Bronchial epithelial cell (primary cell): Measurements from ENCODE around the gene ARSG. TPM values are rescaled to one million over a fixed set of nuclear protein-coding genes. Genes with fewer than 3 reads are reported as not detected.
"Not testable (repeated sequence)": the region's sequence is repeated elsewhere in the genome, so short reads cannot be mapped to it uniquely, and the experiment has no call there.

ENCODE experiments used
- DNase-seq: peaks from one replicate; pipeline ENCODE4 v3.0.0-alpha.2; 2010; ENCODE audit warnings: low read depth
- FAIRE-seq: peaks from 2 replicates; lab custom pipeline; 2011; peaks lifted over from hg19 to GRCh38; lab: Jason Lieb, UNC
- H3K27me3 ChIP-seq: 2 replicates; pipeline ENCODE4 v1.5.1; 2011; ENCODE audit warnings: low read length; ENCODE audit not compliant: control insufficient read depth, insufficient read depth
- H3K36me3 ChIP-seq: 2 replicates; pipeline ENCODE4 v1.5.1; 2011; ENCODE audit warnings: low read length; ENCODE audit not compliant: control insufficient read depth, insufficient read depth
- H3K4me3 ChIP-seq: 2 replicates; pipeline ENCODE4 v1.5.1; 2011; ENCODE audit warnings: mild to moderate bottlenecking, low read depth, low read length, control low read depth
- CTCF ChIP-seq: IDR thresholded peaks from 2 replicates; pipeline ENCODE4 v1.5.1; 2011; ENCODE audit warnings: mild to moderate bottlenecking, moderate library complexity, low read length, control low read depth, inconsistent platforms; ENCODE audit not compliant: insufficient read depth, severe bottlenecking
- total RNA-seq: library from RNA; depleted of rRNA; stranded (reverse); fragments of >200 nt; gene quantifications from 2 replicates; pipeline ENCODE4 v1.2.1, GENCODE V29; 2014

Gene ARSG
- total RNA-seq, 1 donor from 2014 or later = 0.79 TPM

GRCh38 chr17:68307443-68307842 lies 16.1 kb downstream of the ARSG start:
- FAIRE-seq (no peak), DNase-seq (no peak)
- Histone ChIP-seq H3K36me3 (no peaks in the 10 kb centered on the region), H3K27me3 (no peaks in the 10 kb centered on the region), H3K4me3 (no peak overlapping the region)
- TF ChIP-seq CTCF = no peak

DNA sequence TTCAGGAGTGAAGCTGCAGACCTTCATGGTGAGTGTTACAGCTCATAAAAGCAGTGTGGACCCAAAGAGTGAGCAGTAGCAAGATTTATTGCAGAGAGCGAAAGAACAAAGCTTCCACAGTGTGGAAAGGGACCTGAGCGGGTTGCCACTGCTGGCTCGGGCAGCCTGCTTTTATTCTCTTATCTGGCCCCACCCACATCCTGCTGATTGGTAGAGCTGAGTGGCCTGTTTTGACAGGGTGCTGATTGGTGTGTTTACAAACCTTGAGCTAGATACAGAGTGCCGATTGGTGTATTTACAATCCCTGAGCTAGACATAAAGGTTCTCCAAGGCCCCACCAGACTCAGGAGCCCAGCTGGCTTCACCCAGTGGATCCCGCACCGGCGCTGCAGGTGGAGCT lies 17.2 kb downstream of the ARSG start:
- not testable (repeated sequence) for H3K4me3 ChIP-seq, H3K27me3 ChIP-seq, FAIRE-seq, DNase-seq, H3K36me3 ChIP-seq

DNA sequence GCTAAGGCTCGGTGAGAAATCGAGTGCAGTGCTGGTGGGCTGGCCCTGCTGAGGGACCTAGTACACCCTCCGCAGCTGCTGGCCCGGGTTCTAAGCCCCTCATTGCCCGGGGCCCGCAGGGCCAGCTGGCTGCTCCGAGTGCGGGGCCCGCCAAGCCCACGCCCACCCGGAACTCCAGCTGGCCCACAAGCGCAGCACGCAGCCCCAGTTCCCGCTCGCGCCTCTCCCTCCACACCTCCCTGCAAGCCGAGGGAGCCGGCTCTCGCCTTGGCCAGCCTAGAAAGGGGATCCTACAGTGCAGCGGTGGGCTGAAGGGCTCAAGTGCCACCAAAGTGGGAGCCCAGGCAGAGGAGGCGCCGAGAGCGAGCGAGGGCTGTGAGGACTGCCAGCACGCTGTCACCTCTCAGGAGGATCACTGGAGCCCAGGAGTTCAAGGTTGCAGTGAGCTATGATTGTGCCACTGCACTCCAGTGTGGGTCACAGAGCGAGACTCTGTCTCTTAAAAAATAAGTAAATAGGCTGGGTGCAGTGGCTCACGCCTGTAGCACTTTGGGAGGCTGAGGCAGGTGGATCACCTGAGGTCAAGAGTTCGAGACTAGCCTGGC lies 17.9 kb downstream of the ARSG start:
- DNase-seq, H3K36me3 ChIP-seq, H3K4me3 ChIP-seq, H3K27me3 ChIP-seq, FAIRE-seq: not testable (repeated sequence)

DNA sequence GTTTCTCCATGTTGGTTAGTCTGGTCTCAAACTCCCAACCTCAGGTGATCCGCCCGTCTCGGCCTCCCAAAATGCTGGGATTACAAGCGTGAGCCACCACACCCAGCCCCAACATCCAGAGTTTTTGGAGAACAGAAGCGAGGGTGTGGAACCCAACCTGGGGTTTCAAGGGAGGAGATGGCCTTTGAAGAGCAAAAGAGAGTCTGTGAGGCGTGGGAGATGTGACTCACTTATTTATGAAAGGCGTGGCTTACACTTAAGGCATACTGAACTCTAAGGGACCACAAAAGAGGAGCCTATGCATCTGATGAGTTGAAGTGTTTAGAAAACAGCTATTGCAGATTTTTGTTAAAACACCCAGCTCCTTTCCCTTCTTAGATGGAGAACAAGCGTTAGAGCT lies 18.9 kb downstream of the ARSG start:
- H3K4me3 ChIP-seq = no peak overlapping the region
- FAIRE-seq = no peak
- TF ChIP-seq CTCF = no peak
- peak; percentile 41 for DNase-seq
- no peaks in the 10 kb centered on the region for H3K27me3 ChIP-seq
- no peaks in the 10 kb centered on the region for H3K36me3 ChIP-seq

DNA sequence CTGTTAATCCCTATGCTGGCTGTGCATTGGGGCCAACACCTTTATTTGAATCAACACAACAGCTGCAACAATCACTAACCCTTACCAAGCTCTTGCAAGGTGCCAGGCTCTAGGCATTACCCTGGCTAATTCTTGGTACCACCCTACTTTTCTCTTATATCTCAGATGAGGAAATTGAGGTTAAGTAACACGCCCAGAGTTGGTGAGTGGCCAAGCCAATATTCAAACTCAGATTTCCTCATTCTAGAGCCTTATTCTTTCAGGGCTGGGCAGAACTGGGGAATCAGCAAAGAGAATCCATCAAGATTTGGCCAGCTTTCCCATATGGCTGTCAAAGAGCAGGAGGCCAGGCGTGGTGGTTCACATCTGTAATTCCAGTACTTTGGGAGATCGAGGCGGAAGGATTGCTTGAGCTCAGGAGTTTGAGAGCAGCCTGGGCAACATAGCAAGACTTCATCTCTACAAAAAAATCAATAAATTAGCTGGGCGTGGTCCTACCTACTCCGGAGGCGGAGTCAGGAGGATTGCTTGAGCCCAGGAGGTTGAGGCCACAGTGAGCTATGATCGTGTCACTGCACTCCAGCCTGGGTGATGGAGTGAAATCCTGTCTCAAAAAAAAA lies 23.7 kb downstream of the ARSG start:
- TF ChIP-seq CTCF = no peak
- DNase-seq = peak; percentile 37
- no peak overlapping the region for H3K4me3 ChIP-seq
- H3K36me3 ChIP-seq = no peaks in the 10 kb centered on the region
- no peak for FAIRE-seq
- H3K27me3 ChIP-seq = no peaks in the 10 kb centered on the region

DNA sequence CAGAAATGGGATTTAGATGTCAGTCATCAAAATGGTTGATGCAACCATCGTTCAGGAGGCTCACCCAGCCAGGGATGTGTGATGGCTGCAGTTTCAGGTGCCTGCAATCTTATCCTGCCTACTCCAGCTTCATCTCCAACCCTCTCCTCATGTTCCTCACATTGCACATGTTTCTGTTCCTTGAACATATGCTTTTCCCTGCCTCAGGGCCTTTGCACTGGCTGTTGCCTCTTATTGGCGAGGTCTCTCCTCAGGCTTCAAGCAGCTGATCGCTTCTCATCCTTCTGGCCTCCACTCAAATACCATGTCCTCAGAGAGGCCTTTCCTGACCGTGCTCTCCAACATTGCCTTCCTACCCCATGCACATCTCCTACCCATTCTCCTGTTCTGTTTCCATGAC lies 24.6 kb downstream of the ARSG start:
- DNase-seq (no peak), FAIRE-seq (no peak)
- TF ChIP-seq CTCF = no peak

GRCh38 chr17:68317458-68317857 lies 26.2 kb downstream of the ARSG start:
- H3K36me3 ChIP-seq = no peaks in the 10 kb centered on the region
- no peak for FAIRE-seq
- no peak overlapping the region for H3K4me3 ChIP-seq
- DNase-seq = no peak
- no peak for TF ChIP-seq CTCF
- no peaks in the 10 kb centered on the region for H3K27me3 ChIP-seq

More for the DNA sequence above, 24.6 kb downstream of the ARSG start:
- Histone ChIP-seq H3K36me3 (no peaks in the 10 kb centered on the region), H3K27me3 (no peaks in the 10 kb centered on the region), H3K4me3 (no peak overlapping the region)
